Activated CD4-positive, alpha-beta T cell treated with anti-CD3 and anti-CD28 coated beads for 48 hours (primary cell): ENCODE measurements around the gene RC3H1.
"Not testable (repeated sequence)": the region's sequence is repeated elsewhere in the genome, so short reads cannot be mapped to it uniquely, and the experiment has no call there.

Source experiments
- DNase-seq: peaks from one replicate; pipeline ENCODE4 v3.0.0-alpha.2; 2020

The RC3H1 gene

GRCh38 chr1:174018565-174018964 lies 3.6 kb downstream of the RC3H1 start:
- no peak for DNase-seq

GRCh38 chr1:174017231-174017970 lies 4.8 kb downstream of the RC3H1 start:
- DNase-seq = no peak

GRCh38 chr1:174013864-174014418 lies 8.2 kb downstream of the RC3H1 start:
- no peak for DNase-seq

- no peak for DNase-seq
Observed at GRCh38 chr1:174008979-174009378, 13.2 kb downstream of the RC3H1 start.

- no peak for DNase-seq
Observed at GRCh38 chr1:174008269-174008668, 13.9 kb downstream of the RC3H1 start.

GRCh38 chr1:174007851-174008250 lies 14.3 kb downstream of the RC3H1 start:
- DNase-seq = no peak

- no peak for DNase-seq
Observed at GRCh38 chr1:174005032-174005431, 17.1 kb downstream of the RC3H1 start.

GRCh38 chr1:174003867-174004266 lies 18.3 kb downstream of the RC3H1 start:
- DNase-seq = no peak

- DNase-seq = no peak
Observed at GRCh38 chr1:174001573-174001972, 20.6 kb downstream of the RC3H1 start.

- DNase-seq = no peak
Observed at GRCh38 chr1:174000371-174000770, 21.8 kb downstream of the RC3H1 start.

GRCh38 chr1:173997791-173998190 lies 24.4 kb downstream of the RC3H1 start:
- DNase-seq = no peak

- DNase-seq = no peak
Observed at GRCh38 chr1:173996995-173997394, 25.2 kb downstream of the RC3H1 start.

- no peak for DNase-seq
Observed at GRCh38 chr1:173995475-173995874, 26.7 kb downstream of the RC3H1 start.

GRCh38 chr1:173993948-173994347 lies 28.2 kb downstream of the RC3H1 start:
- not testable (repeated sequence) for DNase-seq

GRCh38 chr1:173988068-173988467 lies 34.1 kb downstream of the RC3H1 start:
- no peak for DNase-seq

GRCh38 chr1:173986951-173987350 lies 35.2 kb downstream of the RC3H1 start:
- no peak for DNase-seq

GRCh38 chr1:173970252-173970651 lies 51.9 kb downstream of the RC3H1 start:
- DNase-seq = no peak

GRCh38 chr1:173965896-173966295 lies 56.3 kb downstream of the RC3H1 start:
- DNase-seq = not testable (repeated sequence)

- no peak for DNase-seq
Observed at GRCh38 chr1:173963477-173963876, 58.7 kb downstream of the RC3H1 start.

GRCh38 chr1:173960625-173961024 lies 61.5 kb downstream of the RC3H1 start:
- DNase-seq = no peak

- DNase-seq = no peak
Observed at GRCh38 chr1:173954179-173954578, 68.0 kb downstream of the RC3H1 start.

GRCh38 chr1:173948594-173948993 lies 73.6 kb downstream of the RC3H1 start:
- no peak for DNase-seq

GRCh38 chr1:173946380-173946921 lies 75.7 kb downstream of the RC3H1 start:
- DNase-seq = no peak

GRCh38 chr1:173937062-173937461 lies 85.1 kb downstream of the RC3H1 start:
- no peak for DNase-seq

- no peak for DNase-seq
Observed at GRCh38 chr1:173934440-173934839, 87.7 kb downstream of the RC3H1 start.
